Right ventricle myocardium superior (tissue), 1 donor: ENCODE data around the gene HMCN2. TPM values are rescaled to one million over a fixed set of nuclear protein-coding genes. Genes with fewer than 3 reads are reported as not detected.

Experiments used
- ATAC-seq: fragments of 200-7000 bp; cut with Tn5 transposase; one replicate; pipeline ENCODE4 v1.9.1; 2020; ENCODE audit warnings: mild to moderate bottlenecking; ENCODE audit not compliant: poor library complexity
- DNase-seq: peaks from one replicate; pipeline ENCODE4 v3.0.0-alpha.2; 2020
- intact Hi-C: fragments of 100-400 bp; cut with DNase I; formaldehyde crosslinking; loops from one replicate; pipeline ENCODE4 v1.11.2; 2022
- total RNA-seq: library from RNA; stranded (reverse); fragmentation: NEBNext Ultra II Directional; extraction: Animal tissue kit (Norgen Biotek cat#: 25700); gene quantifications from one replicate; pipeline ENCODE4 v1.2.1, GENCODE V29; 2021
- donor health status: DM: no; HTN: yes; CAD: no; lungs with severe emphysema.

HMCN2 gene
- total RNA-seq, 1 donor from 2014 or later: 5.2 TPM

GRCh38 chr9:130315446-130316226, 50.1 kb downstream of the HMCN2 start:
- ATAC-seq: no peak
- intact Hi-C loops: no loop called here

GRCh38 chr9:130316430-130316829, 50.9 kb downstream of the HMCN2 start:
- ATAC-seq: no peak
- intact Hi-C loops: no loop called here
- DNase-seq: no peak

More at GRCh38 chr9:130315446-130316226, 50.1 kb downstream of the HMCN2 start:
- DNase-seq: no peak

GRCh38 chr9:130319300-130319699, 53.7 kb downstream of the HMCN2 start:
- ATAC-seq (no peak), DNase-seq (no peak)
- intact Hi-C loops: no loop called here

GRCh38 chr9:130319944-130320712, 54.6 kb downstream of the HMCN2 start:
- DNase-seq (no peak), ATAC-seq (no peak)
- intact Hi-C loops: no loop called here

GRCh38 chr9:130320723-130321481, 55.3 kb downstream of the HMCN2 start:
- intact Hi-C loops: no loop called here
- ATAC-seq: peak; percentile 39
- DNase-seq: peak; percentile 57

- ATAC-seq (no peak), DNase-seq (no peak)
- intact Hi-C loops: no loop called here
Observed at GRCh38 chr9:130321539-130321938, 56.0 kb downstream of the HMCN2 start.

- DNase-seq: no peak
Observed at GRCh38 chr9:130323051-130323745, 57.6 kb downstream of the HMCN2 start.

GRCh38 chr9:130325921-130326320, 60.4 kb downstream of the HMCN2 start:
- intact Hi-C loops: no loop called here
- DNase-seq: no peak
- no peak for ATAC-seq

More at GRCh38 chr9:130323051-130323745, 57.6 kb downstream of the HMCN2 start:
- intact Hi-C loops: no loop called here
- ATAC-seq: no peak

- DNase-seq (no peak), ATAC-seq (no peak)
- intact Hi-C loops: no loop called here
Observed at GRCh38 chr9:130327070-130327780, 61.7 kb downstream of the HMCN2 start.

- intact Hi-C loops: no loop called here
- peak; percentile 67 for DNase-seq
- peak; percentile 18 for ATAC-seq
Observed at GRCh38 chr9:130327781-130328348, 62.3 kb downstream of the HMCN2 start.

- intact Hi-C loops: no loop called here
- ATAC-seq (peak; percentile 49), DNase-seq (peak; percentile 72)
Observed at GRCh38 chr9:130328349-130328801, 62.8 kb downstream of the HMCN2 start.

- DNase-seq (no peak), ATAC-seq (no peak)
- intact Hi-C loops: no loop called here
Observed at GRCh38 chr9:130329061-130329460, 63.5 kb downstream of the HMCN2 start.

- ATAC-seq (no peak), DNase-seq (no peak)
- intact Hi-C loops: no loop called here
Observed at GRCh38 chr9:130330202-130330862, 64.8 kb downstream of the HMCN2 start.

- intact Hi-C loops: no loop called here
- peak; percentile 62 for DNase-seq
- ATAC-seq: peak; percentile 6
Observed at GRCh38 chr9:130331061-130331460, 65.5 kb downstream of the HMCN2 start.

- intact Hi-C loops: no loop called here
- ATAC-seq: peak; percentile 86
Observed at GRCh38 chr9:130331573-130331972, 66.0 kb downstream of the HMCN2 start.

GRCh38 chr9:130332384-130332926, 66.9 kb downstream of the HMCN2 start:
- no peak for ATAC-seq
- DNase-seq: peak; percentile 33
- intact Hi-C loops: no loop called here

More at GRCh38 chr9:130331573-130331972, 66.0 kb downstream of the HMCN2 start:
- DNase-seq: peak; percentile 90
